CD4-positive, alpha-beta T cell treated with Interleukin-17A for 4 hours (primary cell): Measurements from ENCODE around the gene RNF169.

Source experiments
- DNase-seq: peaks from one replicate; pipeline ENCODE4 v3.0.0-alpha.2; 2020; ENCODE audit warnings: mixed read lengths

The RNF169 gene

GRCh38 chr11:74748211-74749126 lies at the start of gene RNF169:
TSS of gene RNF169 (plus strand) at chr11:74748849. CDS start at chr11:74748881, 32 bp downstream.
- peak; percentile 91 for DNase-seq

- DNase-seq, result no peak
These were observed 48.8 kb upstream of the RNF169 start for GRCh38 chr11:74699615-74700396.

GRCh38 chr11:74701351-74701750 lies 47.3 kb upstream of the RNF169 start:
- no peak for DNase-seq

- DNase-seq, result peak; percentile 61
These were observed 46.2 kb upstream of the RNF169 start for GRCh38 chr11:74702383-74703007.

GRCh38 chr11:74703211-74703610 lies 45.4 kb upstream of the RNF169 start:
- no peak for DNase-seq

GRCh38 chr11:74707182-74707581 lies 41.5 kb upstream of the RNF169 start:
- no peak for DNase-seq

- no peak for DNase-seq
These were observed 40.8 kb upstream of the RNF169 start for GRCh38 chr11:74707602-74708510.

GRCh38 chr11:74709175-74709574 lies 39.5 kb upstream of the RNF169 start:
- DNase-seq, result no peak

GRCh38 chr11:74710281-74710938 lies 38.2 kb upstream of the RNF169 start:
- no peak for DNase-seq

GRCh38 chr11:74713686-74714085 lies 35.0 kb upstream of the RNF169 start:
- DNase-seq, result no peak

- DNase-seq, result no peak
These were observed 33.7 kb upstream of the RNF169 start for GRCh38 chr11:74714904-74715303.

- no peak for DNase-seq
These were observed 31.3 kb upstream of the RNF169 start for GRCh38 chr11:74717221-74717969.

- DNase-seq, result no peak
These were observed 29.6 kb upstream of the RNF169 start for GRCh38 chr11:74719011-74719410.

GRCh38 chr11:74720596-74721478 lies 27.8 kb upstream of the RNF169 start:
- no peak for DNase-seq

- DNase-seq, result no peak
These were observed 27.2 kb upstream of the RNF169 start for GRCh38 chr11:74721479-74721835.

- DNase-seq, result no peak
These were observed 25.1 kb upstream of the RNF169 start for GRCh38 chr11:74723511-74723910.

GRCh38 chr11:74725701-74726100 lies 22.9 kb upstream of the RNF169 start:
- no peak for DNase-seq

GRCh38 chr11:74726547-74727182 lies 22.0 kb upstream of the RNF169 start:
- DNase-seq, result peak; percentile 62

- no peak for DNase-seq
These were observed 19.3 kb upstream of the RNF169 start for GRCh38 chr11:74729397-74729796.
